Panc1 (cell line): ENCODE results near the gene DCDC2.

ENCODE experiments used
- CTCF ChIP-seq: fragments of 450-650 bp; IDR thresholded peaks from 2 replicates; pipeline ENCODE4 v1.5.1; 2017; ENCODE audit warnings: mild to moderate bottlenecking
- POLR2AphosphoS5 ChIP-seq: IDR thresholded peaks from 2 replicates; pipeline ENCODE4 v1.6.1; 2012; ENCODE audit warnings: mild to moderate bottlenecking, low read depth, low read length, moderate library complexity
- SIN3A ChIP-seq: IDR thresholded peaks from 2 replicates; pipeline ENCODE4 v1.6.1; 2012; ENCODE audit warnings: low read depth, mild to moderate bottlenecking, low read length, moderate library complexity, borderline replicate concordance; ENCODE audit not compliant: insufficient read depth

DNA sequence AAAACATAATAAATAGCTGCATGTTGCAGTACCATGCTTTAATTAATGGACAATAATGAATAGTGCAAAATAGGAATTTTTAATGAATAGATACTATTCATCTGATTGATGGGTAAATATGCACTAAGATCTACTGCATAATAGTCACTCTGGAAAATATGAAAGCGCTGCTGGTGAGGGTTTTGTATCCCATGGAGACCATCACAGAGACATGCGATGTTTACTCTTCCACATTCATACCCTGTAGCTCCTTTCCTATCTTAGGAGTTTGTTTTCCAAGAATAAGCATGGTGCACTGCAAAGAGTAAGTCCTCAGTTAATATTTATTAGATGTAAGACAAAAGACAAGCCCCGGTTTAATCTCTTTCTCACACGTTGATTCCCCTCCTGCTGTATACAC is 150.4 kb downstream of the DCDC2 start:
- TF ChIP-seq POLR2AphosphoS5 (no peak), CTCF (no peak), SIN3A (no peak)
